MM.1S (cell line): ENCODE results near the gene COA8.

Experiments
- EZH2phosphoT487 ChIP-seq: fragments of 300-600 bp; sonication (generic); IDR thresholded peaks from 2 replicates; pipeline ENCODE4 v1.6.1; 2018; ENCODE audit warnings: antibody characterized with exemption, low read length
- TF ChIP-seq, protein P1 (sequence below): fragments of 300-600 bp; sonication (generic); IDR thresholded peaks from 2 replicates; pipeline ENCODE4 v1.5.1; 2016; ENCODE audit warnings: antibody characterized with exemption, low read length, mixed read lengths

DNA sequence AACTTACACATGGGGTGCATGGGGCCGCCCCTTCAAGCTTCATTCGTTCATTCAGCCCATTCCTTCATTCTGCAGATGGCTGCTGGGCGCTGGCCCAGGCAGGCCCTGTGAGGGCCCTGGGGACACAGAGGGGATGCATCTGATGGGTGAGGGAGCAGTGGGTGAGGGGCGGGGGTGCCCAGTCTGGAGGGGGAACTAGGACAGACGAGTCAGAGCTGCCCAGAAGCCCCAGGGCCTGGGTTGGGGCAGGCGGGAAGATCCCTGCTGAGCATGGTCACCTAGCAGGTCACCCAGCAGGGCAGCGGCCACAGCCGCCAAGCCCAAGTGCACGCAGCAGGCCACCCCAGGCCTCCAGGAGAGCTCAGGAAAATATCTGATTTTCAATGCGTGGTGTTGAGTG is 19.6 kb upstream of the COA8 start:
- TF ChIP-seq, protein P1, sequence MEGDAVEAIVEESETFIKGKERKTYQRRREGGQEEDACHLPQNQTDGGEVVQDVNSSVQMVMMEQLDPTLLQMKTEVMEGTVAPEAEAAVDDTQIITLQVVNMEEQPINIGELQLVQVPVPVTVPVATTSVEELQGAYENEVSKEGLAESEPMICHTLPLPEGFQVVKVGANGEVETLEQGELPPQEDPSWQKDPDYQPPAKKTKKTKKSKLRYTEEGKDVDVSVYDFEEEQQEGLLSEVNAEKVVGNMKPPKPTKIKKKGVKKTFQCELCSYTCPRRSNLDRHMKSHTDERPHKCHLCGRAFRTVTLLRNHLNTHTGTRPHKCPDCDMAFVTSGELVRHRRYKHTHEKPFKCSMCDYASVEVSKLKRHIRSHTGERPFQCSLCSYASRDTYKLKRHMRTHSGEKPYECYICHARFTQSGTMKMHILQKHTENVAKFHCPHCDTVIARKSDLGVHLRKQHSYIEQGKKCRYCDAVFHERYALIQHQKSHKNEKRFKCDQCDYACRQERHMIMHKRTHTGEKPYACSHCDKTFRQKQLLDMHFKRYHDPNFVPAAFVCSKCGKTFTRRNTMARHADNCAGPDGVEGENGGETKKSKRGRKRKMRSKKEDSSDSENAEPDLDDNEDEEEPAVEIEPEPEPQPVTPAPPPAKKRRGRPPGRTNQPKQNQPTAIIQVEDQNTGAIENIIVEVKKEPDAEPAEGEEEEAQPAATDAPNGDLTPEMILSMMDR, result no peak
- no peak for TF ChIP-seq EZH2phosphoT487
